ENCODE measurements around the gene SUCO. TPM values are rescaled to one million over a fixed set of nuclear protein-coding genes. Genes with fewer than 3 reads are reported as not detected.

Gene SUCO
- total RNA-seq, 1 experiment from 2014 or later: 22.6 TPM

GRCh38 chr1:172557270-172557669, 24.3 kb downstream of the SUCO start (continued):
- TF ChIP-seq REST (IDR thresholded peaks at IDR 0.05; ENCODE audit: low read depth) (no peak), EZH2 (IDR thresholded peaks at IDR 0.05) (no peak), SRF (IDR thresholded peaks at IDR 0.05; ENCODE audit: low read depth) (no peak)

GRCh38 chr1:172559572-172560210, 26.7 kb downstream of the SUCO start:
- no peaks in the 10 kb centered on the region for H4K20me1 ChIP-seq (ENCODE audit: insufficient read depth)
- intact Hi-C loops (cut with micrococcal nuclease): no loop called here
- no TSS peak for BruUV-seq (replicated peaks)
- no peaks in the 10 kb centered on the region for H3K4me1 ChIP-seq (ENCODE audit: control insufficient read depth in 1 of 2, insufficient read depth in 2 of 2, low read length in 2 of 2)
- DNase-seq (ENCODE audit: low read depth, low spot score) (no peak), ATAC-seq (no peak)
- no peaks in the 10 kb centered on the region for H3K36me3 ChIP-seq (ENCODE audit: control insufficient read depth in 1 of 2, insufficient read depth in 2 of 2, low read length in 2 of 2)
- H3K9me3 ChIP-seq (ENCODE audit: control insufficient read depth in 1 of 2, insufficient read depth in 1 of 2, low read depth in 1 of 2, low read length in 2 of 2): no peaks in the 10 kb centered on the region
- no peaks in the 10 kb centered on the region for H3K79me2 ChIP-seq (ENCODE audit: insufficient read depth, low read length)
- ChIA-PET CTCF (no interaction called here), RAD21 (ENCODE audit: low non-redundant PET in 1 of 2, low total read pairs in 2 of 2, uncharacterized antibody in 2 of 2, unreplicated experiment in 2 of 2) (no interaction called here), POLR2A (no interaction called here)
- no peak overlapping the region for H3K9ac ChIP-seq (ENCODE audit: low read length)
- no peak overlapping the region for H3K4me3 ChIP-seq (replicated peaks in 1 of 2; ENCODE audit: low read depth in 1 of 2, low read length in 2 of 2)
- no peaks in the 10 kb centered on the region for H3K27me3 ChIP-seq (ENCODE audit: insufficient read depth, low read length)
- H3K27ac ChIP-seq (ENCODE audit: low read depth, low read length): no peak overlapping the region
- TF ChIP-seq EZH2 (IDR thresholded peaks at IDR 0.05) (no peak), TCF7L2 (IDR thresholded peaks at IDR 0.05; ENCODE audit: borderline replicate concordance, extremely low read depth, insufficient read depth, insufficient read length) (no peak)
- H2AFZ ChIP-seq (ENCODE audit: low read depth, low read length, poor library complexity, severe bottlenecking): no peak overlapping the region
- no peak overlapping the region for H3K4me2 ChIP-seq (ENCODE audit: low read length)
- no peaks in the 10 kb centered on the region for H3K9me2 ChIP-seq (ENCODE audit: insufficient read depth)

All from HCT116 (cell line).